ENCODE measurements around the gene CDHR5. TPM values are rescaled to one million over a fixed set of nuclear protein-coding genes. Genes with fewer than 3 reads are reported as not detected.
A peak's percentile ranks its signal among the peaks of the same experiment; 100 is the strongest.
"Not testable (repeated sequence)": the region's sequence is repeated elsewhere in the genome, so short reads cannot be mapped to it uniquely, and the experiment has no call there.

CDHR5 gene
- total and polyA plus RNA-seq, 7 experiments from 2014 or later: not detected

DNA sequence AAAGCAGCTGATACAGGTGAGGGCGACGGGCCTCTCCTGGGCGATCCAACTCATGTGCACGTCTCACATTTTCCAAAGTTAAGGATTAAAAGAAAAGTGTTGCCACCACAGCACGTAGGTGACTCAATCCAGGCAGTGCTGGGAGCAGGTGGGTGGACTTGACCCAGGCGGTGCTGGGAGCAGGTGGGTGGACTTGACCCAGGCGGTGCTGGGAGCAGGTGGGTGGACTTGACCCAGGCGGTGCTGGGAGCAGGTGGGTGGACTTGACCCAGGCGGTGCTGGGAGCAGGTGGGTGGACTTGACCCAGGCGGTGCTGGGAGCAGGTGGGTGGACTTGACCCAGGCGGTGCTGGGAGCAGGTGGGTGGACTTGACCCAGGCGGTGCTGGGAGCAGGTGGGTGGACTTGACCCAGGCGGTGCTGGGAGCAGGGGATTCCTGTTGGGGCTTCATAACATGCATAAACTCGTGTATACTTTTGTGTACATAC, 23.0 kb upstream of the CDHR5 start:
- intact Hi-C loops (cut with micrococcal nuclease); DNase-seq; ATAC-seq; H3K27me3 Mint-ChIP-seq; H3K4me1 Mint-ChIP-seq; CTCF ChIA-PET; H3K27me3 ChIP-seq (ENCODE audit: control insufficient read depth in 2 of 2, insufficient read depth in 2 of 2, low read length in 2 of 2); H3K9me3 ChIP-seq (ENCODE audit: control insufficient read depth in 2 of 3, low read length in 3 of 3); H3K4me1 ChIP-seq (ENCODE audit: control insufficient read depth in 2 of 2, insufficient read depth in 2 of 2, low read length in 2 of 2); H3K4me3 Mint-ChIP-seq; H3K27ac ChIP-seq (ENCODE audit: low read depth, low read length); H3K9me3 Mint-ChIP-seq; H3K4me3 ChIP-seq (ENCODE audit: low read length): not testable (repeated sequence)
- peaks cover 0 to 21% (median 3%) of the 10 kb centered on the region in 3 experiments for H3K36me3 ChIP-seq (ENCODE audit: control insufficient read depth in 2 of 3, insufficient read depth in 3 of 3, low read length in 3 of 3)
- peak overlapping the region in 1 of 9 donors; percentile 52 for H3K27ac Mint-ChIP-seq
- peaks cover 0 to 15% (median 8%) of the 10 kb centered on the region in 5 donors for H3K36me3 Mint-ChIP-seq
- POLR2A ChIA-PET: interaction anchor here (0.7 kb wide), 1 partner anchor 112 kb away, joined by 6 read pairs; the partner anchor contains the start of gene HRAS

DNA sequence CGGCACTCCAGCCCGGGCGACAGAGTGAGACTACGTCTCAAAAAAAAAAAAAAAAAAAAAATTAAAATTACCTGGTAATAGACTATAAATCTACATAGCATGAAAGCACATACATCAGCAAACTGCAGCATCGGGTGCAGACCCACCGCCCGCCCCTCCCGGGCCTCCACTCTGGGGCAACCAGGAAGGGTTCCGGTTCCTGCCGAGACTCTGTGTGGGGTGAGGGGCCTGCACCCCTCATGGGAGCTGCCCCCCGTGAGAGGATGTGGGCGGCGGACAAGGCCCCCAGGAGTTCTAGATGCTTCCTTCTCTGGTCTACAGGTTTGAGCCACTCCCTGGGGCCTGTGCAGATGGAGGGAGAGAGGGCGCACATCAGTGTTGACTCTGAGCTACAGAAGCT, 21.5 kb upstream of the CDHR5 start:
- intact Hi-C loops (cut with micrococcal nuclease): no loop called here
- Mint-ChIP-seq H3K27ac (no peak overlapping the region), H3K4me3 (no peak overlapping the region), H3K27me3 (no peaks in the 10 kb centered on the region), H3K9me3 (no peaks in the 10 kb centered on the region), H3K4me1 (peaks cover 0 to 6% (median 0%) of the 10 kb centered on the region in 7 donors), H3K36me3 (peaks cover 0 to 8% (median 1%) of the 10 kb centered on the region in 5 donors)
- peaks cover 0 to 15% (median 3%) of the 10 kb centered on the region in 3 experiments for H3K36me3 ChIP-seq (ENCODE audit: control insufficient read depth in 2 of 3, insufficient read depth in 3 of 3, low read length in 3 of 3)
- H3K27me3 ChIP-seq (ENCODE audit: control insufficient read depth in 2 of 2, insufficient read depth in 2 of 2, low read length in 2 of 2): no peaks in the 10 kb centered on the region
- no peak for ATAC-seq
- CTCF ChIA-PET: no interaction called here
- POLR2A ChIA-PET: interaction anchor here (0.5 kb wide), 1 partner anchor 50 kb away, joined by 3 read pairs; no protein-coding TSS in a partner anchor
- H3K27ac ChIP-seq (ENCODE audit: low read depth, low read length): no peak overlapping the region
- H3K9me3 ChIP-seq (ENCODE audit: control insufficient read depth in 2 of 3, low read length in 3 of 3): no peaks in the 10 kb centered on the region
- no peaks in the 10 kb centered on the region for H3K4me1 ChIP-seq (ENCODE audit: control insufficient read depth in 2 of 2, insufficient read depth in 2 of 2, low read length in 2 of 2)
- DNase-seq: no peak
- H3K4me3 ChIP-seq (ENCODE audit: low read length): no peak overlapping the region

DNA sequence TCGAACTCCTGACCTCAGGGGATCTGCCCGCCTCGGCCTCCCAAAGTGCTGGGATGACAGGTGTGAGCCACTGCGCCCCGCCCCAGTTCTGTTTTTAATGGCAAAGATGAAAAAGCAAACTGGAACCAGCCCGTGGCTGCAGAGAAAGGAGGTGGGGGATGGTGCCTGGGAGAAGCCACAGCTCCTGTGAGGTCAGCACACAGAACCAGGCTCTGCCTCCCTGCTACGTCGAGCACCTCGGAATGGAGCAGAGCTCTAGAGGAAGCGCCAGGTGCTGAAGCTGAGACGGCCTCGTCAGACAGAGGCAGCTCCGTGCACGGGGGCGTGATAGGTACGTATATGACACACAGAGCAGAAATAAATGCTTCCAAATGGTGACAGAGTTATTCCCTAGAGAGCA, 20.8 kb upstream of the CDHR5 start:
- no peak for ATAC-seq
- Mint-ChIP-seq H3K36me3 (peaks cover 0 to 7% (median 0%) of the 10 kb centered on the region in 5 donors), H3K27me3 (peaks cover 0 to 2% (median 0%) of the 10 kb centered on the region in 5 donors), H3K4me3 (no peak overlapping the region), H3K27ac (peak overlapping the region in 1 of 9 donors; percentile 36), H3K9me3 (no peaks in the 10 kb centered on the region), H3K4me1 (peaks cover 0 to 6% (median under 1%) of the 10 kb centered on the region in 7 donors)
- Histone ChIP-seq H3K9me3 (ENCODE audit: control insufficient read depth in 2 of 3, low read length in 3 of 3) (no peaks in the 10 kb centered on the region), H3K4me3 (ENCODE audit: low read length) (no peak overlapping the region), H3K4me1 (ENCODE audit: control insufficient read depth in 2 of 2, insufficient read depth in 2 of 2, low read length in 2 of 2) (no peaks in the 10 kb centered on the region), H3K36me3 (ENCODE audit: control insufficient read depth in 2 of 3, insufficient read depth in 3 of 3, low read length in 3 of 3) (peaks cover 0 to 15% (median 3%) of the 10 kb centered on the region in 3 experiments), H3K27ac (ENCODE audit: low read depth, low read length) (no peak overlapping the region), H3K27me3 (ENCODE audit: control insufficient read depth in 2 of 2, insufficient read depth in 2 of 2, low read length in 2 of 2) (no peaks in the 10 kb centered on the region)
- intact Hi-C loops (cut with micrococcal nuclease): no loop called here
- ChIA-PET POLR2A (no interaction called here), CTCF (no interaction called here)
- DNase-seq: no peak

DNA sequence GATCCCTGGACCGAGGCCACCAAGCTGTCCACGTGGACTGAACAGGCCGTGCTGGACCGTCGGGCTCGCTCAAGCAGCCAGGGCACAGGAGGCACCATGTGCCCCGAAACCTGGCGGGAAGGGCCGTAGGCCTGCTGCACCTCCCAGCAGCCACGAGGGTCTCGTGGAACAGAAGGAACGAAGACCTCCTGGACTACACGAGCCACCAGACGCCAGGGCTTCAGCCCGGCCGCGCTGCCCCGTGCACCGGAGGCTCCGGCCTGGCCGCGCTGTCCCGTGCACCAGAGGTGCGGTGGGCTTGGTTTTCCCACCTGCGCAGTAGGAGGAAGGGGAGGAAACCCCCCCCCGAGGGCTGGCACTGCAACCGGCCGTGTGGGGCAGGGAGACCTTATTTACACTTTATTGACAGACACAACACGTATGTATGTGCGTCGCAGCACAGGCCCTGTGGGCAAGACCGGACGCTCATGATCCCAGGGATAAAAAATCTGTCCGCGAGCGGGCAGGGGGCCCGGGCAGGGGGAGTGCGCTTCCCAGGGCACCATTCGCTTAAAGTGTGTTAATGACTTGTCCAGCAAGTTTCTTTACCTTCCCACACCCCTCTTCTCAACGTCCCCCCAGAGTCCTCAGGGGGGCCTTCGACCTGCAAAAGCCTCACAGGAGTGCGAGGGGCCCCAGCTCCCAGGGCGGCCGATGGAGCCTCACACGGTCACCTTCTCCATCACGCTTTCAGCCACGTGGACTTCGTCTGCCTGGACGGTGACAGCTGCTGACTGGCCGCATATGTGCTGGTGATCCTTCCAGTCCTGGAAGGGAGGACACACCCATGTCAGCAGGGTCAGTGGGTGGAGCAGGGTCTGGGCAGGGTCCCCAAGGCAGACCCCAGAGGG, 19.3 kb upstream of the CDHR5 start:
- ChIA-PET CTCF (interaction anchor here (0.5 kb wide), 1 partner anchor 51 kb away, joined by 3 read pairs; the partner anchor contains the start of gene TMEM80), POLR2A (no interaction called here)
- Mint-ChIP-seq H3K4me1 (peaks cover 0 to 7% (median 6%) of the 10 kb centered on the region in 7 donors), H3K4me3 (no peak overlapping the region), H3K27ac (peak overlapping the region in 1 of 9 donors; percentile 25), H3K36me3 (peaks cover 0 to 8% (median 0%) of the 10 kb centered on the region in 5 donors), H3K9me3 (no peaks in the 10 kb centered on the region), H3K27me3 (peaks cover 0 to 6% (median 0%) of the 10 kb centered on the region in 5 donors)
- no peaks in the 10 kb centered on the region for H3K4me1 ChIP-seq (ENCODE audit: control insufficient read depth in 2 of 2, insufficient read depth in 2 of 2, low read length in 2 of 2)
- no peak for DNase-seq
- H3K4me3 ChIP-seq (ENCODE audit: low read length): no peak overlapping the region
- peaks cover 0 to 15% (median 3%) of the 10 kb centered on the region in 3 experiments for H3K36me3 ChIP-seq (ENCODE audit: control insufficient read depth in 2 of 3, insufficient read depth in 3 of 3, low read length in 3 of 3)
- no peak overlapping the region for H3K27ac ChIP-seq (ENCODE audit: low read depth, low read length)
- no peaks in the 10 kb centered on the region for H3K27me3 ChIP-seq (ENCODE audit: control insufficient read depth in 2 of 2, insufficient read depth in 2 of 2, low read length in 2 of 2)
- no peak for ATAC-seq
- H3K9me3 ChIP-seq (ENCODE audit: control insufficient read depth in 2 of 3, low read length in 3 of 3): no peaks in the 10 kb centered on the region
- intact Hi-C loops (cut with micrococcal nuclease): no loop called here

DNA sequence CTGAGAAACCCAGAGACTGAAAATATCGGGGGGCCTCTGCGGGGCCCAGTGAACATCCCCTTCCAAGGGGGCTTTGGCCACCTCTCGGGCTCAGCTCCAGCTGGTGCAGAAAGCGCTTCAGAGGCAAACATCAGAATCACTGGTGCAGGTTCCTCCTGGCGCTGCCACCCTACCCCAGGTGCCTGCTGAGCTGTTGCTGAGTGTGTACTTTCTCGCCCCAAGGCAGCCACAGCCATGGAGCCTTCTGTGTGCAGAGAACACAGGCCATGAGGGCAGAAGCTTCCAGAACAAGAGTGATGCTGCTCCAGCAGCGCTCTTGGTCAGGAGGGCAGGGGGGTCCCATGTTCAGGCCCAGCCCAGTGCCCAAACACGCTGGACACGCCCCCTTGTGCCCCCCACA, 18.6 kb upstream of the CDHR5 start:
- no peaks in the 10 kb centered on the region for H3K9me3 Mint-ChIP-seq
- peaks cover 0 to 7% (median 0%) of the 10 kb centered on the region in 5 donors for H3K36me3 Mint-ChIP-seq
- ChIA-PET POLR2A (no interaction called here), CTCF (no interaction called here)
- intact Hi-C loops (cut with micrococcal nuclease): no loop called here
- peaks cover under 1 to 6% of the 10 kb centered on the region in 2 donors for H3K27me3 ChIP-seq (ENCODE audit: control insufficient read depth in 2 of 2, insufficient read depth in 2 of 2, low read length in 2 of 2)
- no peak overlapping the region for H3K27ac ChIP-seq (ENCODE audit: low read depth, low read length)
- H3K27ac Mint-ChIP-seq: no peak overlapping the region
- ATAC-seq: no peak
- DNase-seq: no peak
- H3K4me1 ChIP-seq (ENCODE audit: control insufficient read depth in 2 of 2, insufficient read depth in 2 of 2, low read length in 2 of 2): no peaks in the 10 kb centered on the region
- H3K9me3 ChIP-seq (ENCODE audit: control insufficient read depth in 2 of 3, low read length in 3 of 3): no peaks in the 10 kb centered on the region
- H3K4me3 ChIP-seq (ENCODE audit: low read length): no peak overlapping the region
- peaks cover 2 to 13% (median 7%) of the 10 kb centered on the region in 7 donors for H3K4me1 Mint-ChIP-seq
- H3K36me3 ChIP-seq (ENCODE audit: control insufficient read depth in 2 of 3, insufficient read depth in 3 of 3, low read length in 3 of 3): peaks cover 0 to 15% (median 3%) of the 10 kb centered on the region in 3 experiments
- peaks cover 6 to 13% (median 7%) of the 10 kb centered on the region in 5 donors for H3K27me3 Mint-ChIP-seq
- H3K4me3 Mint-ChIP-seq: no peak overlapping the region

DNA sequence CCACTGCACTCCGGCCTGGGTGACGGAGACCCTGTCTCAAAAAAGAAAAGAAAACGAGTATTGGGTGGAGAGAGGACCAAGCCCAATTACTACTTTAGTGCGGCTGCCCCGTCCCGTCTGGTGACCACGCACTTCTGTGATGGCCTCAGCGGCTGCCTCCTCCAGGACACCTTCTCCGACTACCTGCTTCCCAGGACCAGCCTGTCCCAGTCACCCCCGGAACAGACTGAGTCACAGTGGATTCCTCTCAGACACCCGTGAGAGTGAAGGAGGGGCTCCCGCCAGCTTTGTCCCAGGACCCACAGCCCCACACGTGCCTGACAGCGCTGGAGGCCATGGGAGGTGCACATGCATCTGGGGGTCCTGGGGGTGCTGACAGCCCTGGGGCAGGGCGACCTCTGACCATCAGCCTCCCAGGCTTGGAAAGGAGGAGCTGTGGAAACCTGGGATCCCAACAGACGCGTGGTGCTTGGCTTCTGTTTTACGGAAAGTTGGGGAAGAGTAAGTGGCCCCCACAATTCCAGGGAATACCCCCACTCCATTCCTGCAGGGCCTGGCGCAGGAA, 17.1 kb upstream of the CDHR5 start:
- Mint-ChIP-seq H3K36me3 (peaks cover 0 to 5% (median 0%) of the 10 kb centered on the region in 5 donors), H3K4me1 (peaks cover 7 to 18% (median 12%) of the 10 kb centered on the region in 7 donors), H3K9me3 (no peaks in the 10 kb centered on the region), H3K27ac (peak overlapping the region in 1 of 9 donors; percentile 28), H3K27me3 (peaks cover 6 to 23% (median 13%) of the 10 kb centered on the region in 5 donors), H3K4me3 (peak overlapping the region in 1 of 10 donors; percentile 89)
- DNase-seq (no peak), ATAC-seq (no peak)
- H3K4me3 ChIP-seq (ENCODE audit: low read length): no peak overlapping the region
- H3K4me1 ChIP-seq (ENCODE audit: control insufficient read depth in 2 of 2, insufficient read depth in 2 of 2, low read length in 2 of 2): no peaks in the 10 kb centered on the region
- intact Hi-C loops (cut with micrococcal nuclease): no loop called here
- ChIA-PET POLR2A (no interaction called here), CTCF (no interaction called here)
- peaks cover 0 to 15% (median 3%) of the 10 kb centered on the region in 3 experiments for H3K36me3 ChIP-seq (ENCODE audit: control insufficient read depth in 2 of 3, insufficient read depth in 3 of 3, low read length in 3 of 3)
- peaks cover 6 to 13% of the 10 kb centered on the region in 2 donors for H3K27me3 ChIP-seq (ENCODE audit: control insufficient read depth in 2 of 2, insufficient read depth in 2 of 2, low read length in 2 of 2)
- no peak overlapping the region for H3K27ac ChIP-seq (ENCODE audit: low read depth, low read length)
- no peaks in the 10 kb centered on the region for H3K9me3 ChIP-seq (ENCODE audit: control insufficient read depth in 2 of 3, low read length in 3 of 3)
